GM21529 (cell line): ENCODE measurements around the gene SMIM9.
"Not testable (repeated sequence)": the region's sequence is repeated elsewhere in the genome, so short reads cannot be mapped to it uniquely, and the experiment has no call there.

Experiments used
- ATAC-seq: cut with Tn5 transposase; IDR thresholded peaks from one replicate; pipeline ENCODE4 v1.9.1; 2021; ENCODE audit not compliant: unreplicated experiment

The SMIM9 gene

GRCh38 chrX:154834562-154834961, at the start of gene SMIM9:
Gene SMIM9, minus strand, starts transcription at chrX:154834662. Its CDS starts 3,806 bp downstream, at chrX:154830856.
- no peak for ATAC-seq

- not testable (repeated sequence) for ATAC-seq
Observed at GRCh38 chrX:154884069-154884468, 49.6 kb upstream of the SMIM9 start.

GRCh38 chrX:154873329-154873728, 38.9 kb upstream of the SMIM9 start:
- no peak for ATAC-seq

GRCh38 chrX:154868522-154868921, 34.1 kb upstream of the SMIM9 start:
- ATAC-seq, result not testable (repeated sequence)

GRCh38 chrX:154855256-154855655, 20.8 kb upstream of the SMIM9 start:
- ATAC-seq, result no peak

GRCh38 chrX:154850957-154851611, 16.6 kb upstream of the SMIM9 start:
- no peak for ATAC-seq

GRCh38 chrX:154840856-154841255, 6.4 kb upstream of the SMIM9 start:
- ATAC-seq, result no peak

GRCh38 chrX:154836163-154836562, 1.7 kb upstream of the SMIM9 start:
- no peak for ATAC-seq

- no peak for ATAC-seq
Observed at GRCh38 chrX:154833746-154834274, 652 bp downstream of the SMIM9 start.

- ATAC-seq, result no peak
Observed at GRCh38 chrX:154829926-154830442, 4.5 kb downstream of the SMIM9 start.

- ATAC-seq, result no peak
Observed at GRCh38 chrX:154829134-154829533, 5.3 kb downstream of the SMIM9 start.

GRCh38 chrX:154828016-154828408, 6.5 kb downstream of the SMIM9 start:
- ATAC-seq, result no peak

GRCh38 chrX:154827194-154828015, 7.1 kb downstream of the SMIM9 start:
- ATAC-seq, result peak; percentile 96

- ATAC-seq, result not testable (repeated sequence)
Observed at GRCh38 chrX:154825586-154825985, 8.9 kb downstream of the SMIM9 start.

GRCh38 chrX:154824638-154825037, 9.8 kb downstream of the SMIM9 start:
- ATAC-seq, result no peak

- no peak for ATAC-seq
Observed at GRCh38 chrX:154822029-154822428, 12.4 kb downstream of the SMIM9 start.

GRCh38 chrX:154821523-154821922, 12.9 kb downstream of the SMIM9 start:
- no peak for ATAC-seq

- no peak for ATAC-seq
Observed at GRCh38 chrX:154819771-154820341, 14.6 kb downstream of the SMIM9 start.

GRCh38 chrX:154818916-154819770, 15.3 kb downstream of the SMIM9 start:
- ATAC-seq, result no peak

- ATAC-seq, result not testable (repeated sequence)
Observed at GRCh38 chrX:154817048-154817618, 17.3 kb downstream of the SMIM9 start.
